Measurements from ENCODE around the gene PABPN1. TPM values are rescaled to one million over a fixed set of nuclear protein-coding genes. Genes with fewer than 3 reads are reported as not detected.
A peak's percentile ranks its signal among the peaks of the same experiment; 100 is the strongest.

Gene PABPN1
- total and polyA plus RNA-seq, 9 of the 15 experiments (the other 6 are each of a cell fraction or from before 2014, with no cell fraction given): 32.6 to 388 (median 178) TPM

GRCh38 chr14:23301969-23302289 is 19.3 kb upstream of the PABPN1 start (continued):
- TF ChIP-seq, protein P1, sequence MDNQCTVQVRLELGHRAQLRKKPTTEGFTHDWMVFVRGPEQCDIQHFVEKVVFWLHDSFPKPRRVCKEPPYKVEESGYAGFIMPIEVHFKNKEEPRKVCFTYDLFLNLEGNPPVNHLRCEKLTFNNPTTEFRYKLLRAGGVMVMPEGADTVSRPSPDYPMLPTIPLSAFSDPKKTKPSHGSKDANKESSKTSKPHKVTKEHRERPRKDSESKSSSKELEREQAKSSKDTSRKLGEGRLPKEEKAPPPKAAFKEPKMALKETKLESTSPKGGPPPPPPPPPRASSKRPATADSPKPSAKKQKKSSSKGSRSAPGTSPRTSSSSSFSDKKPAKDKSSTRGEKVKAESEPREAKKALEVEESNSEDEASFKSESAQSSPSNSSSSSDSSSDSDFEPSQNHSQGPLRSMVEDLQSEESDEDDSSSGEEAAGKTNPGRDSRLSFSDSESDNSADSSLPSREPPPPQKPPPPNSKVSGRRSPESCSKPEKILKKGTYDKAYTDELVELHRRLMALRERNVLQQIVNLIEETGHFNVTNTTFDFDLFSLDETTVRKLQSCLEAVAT (IDR thresholded peaks at IDR 0.05): no peak
- TF ChIP-seq BDP1 (IDR thresholded peaks at IDR 0.05; ENCODE audit: insufficient read depth, insufficient read length): no peak
- no peak for TF ChIP-seq KAT8 (IDR thresholded peaks at IDR 0.05; ENCODE audit: low read depth)
- no peak for TF ChIP-seq ZNF668 (CRISPR knock-in tag; IDR thresholded peaks at IDR 0.05)
- TF ChIP-seq, protein P2, sequence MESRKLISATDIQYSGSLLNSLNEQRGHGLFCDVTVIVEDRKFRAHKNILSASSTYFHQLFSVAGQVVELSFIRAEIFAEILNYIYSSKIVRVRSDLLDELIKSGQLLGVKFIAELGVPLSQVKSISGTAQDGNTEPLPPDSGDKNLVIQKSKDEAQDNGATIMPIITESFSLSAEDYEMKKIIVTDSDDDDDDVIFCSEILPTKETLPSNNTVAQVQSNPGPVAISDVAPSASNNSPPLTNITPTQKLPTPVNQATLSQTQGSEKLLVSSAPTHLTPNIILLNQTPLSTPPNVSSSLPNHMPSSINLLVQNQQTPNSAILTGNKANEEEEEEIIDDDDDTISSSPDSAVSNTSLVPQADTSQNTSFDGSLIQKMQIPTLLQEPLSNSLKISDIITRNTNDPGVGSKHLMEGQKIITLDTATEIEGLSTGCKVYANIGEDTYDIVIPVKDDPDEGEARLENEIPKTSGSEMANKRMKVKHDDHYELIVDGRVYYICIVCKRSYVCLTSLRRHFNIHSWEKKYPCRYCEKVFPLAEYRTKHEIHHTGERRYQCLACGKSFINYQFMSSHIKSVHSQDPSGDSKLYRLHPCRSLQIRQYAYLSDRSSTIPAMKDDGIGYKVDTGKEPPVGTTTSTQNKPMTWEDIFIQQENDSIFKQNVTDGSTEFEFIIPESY (CRISPR knock-in tag; IDR thresholded peaks at IDR 0.05): no peak
- no peak for TF ChIP-seq DNMT1 (IDR thresholded peaks at IDR 0.05)
- no peak for TF ChIP-seq PTRF (tag; IDR thresholded peaks at IDR 0.05)
- TF ChIP-seq, protein P3, sequence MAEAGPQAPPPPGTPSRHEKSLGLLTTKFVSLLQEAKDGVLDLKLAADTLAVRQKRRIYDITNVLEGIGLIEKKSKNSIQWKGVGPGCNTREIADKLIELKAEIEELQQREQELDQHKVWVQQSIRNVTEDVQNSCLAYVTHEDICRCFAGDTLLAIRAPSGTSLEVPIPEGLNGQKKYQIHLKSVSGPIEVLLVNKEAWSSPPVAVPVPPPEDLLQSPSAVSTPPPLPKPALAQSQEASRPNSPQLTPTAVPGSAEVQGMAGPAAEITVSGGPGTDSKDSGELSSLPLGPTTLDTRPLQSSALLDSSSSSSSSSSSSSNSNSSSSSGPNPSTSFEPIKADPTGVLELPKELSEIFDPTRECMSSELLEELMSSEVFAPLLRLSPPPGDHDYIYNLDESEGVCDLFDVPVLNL (CRISPR knock-in tag; IDR thresholded peaks at IDR 0.05; ENCODE audit: low read depth): no peak; the same call in 1 of the 2 replicates
- TF ChIP-seq RNF2 (IDR thresholded peaks at IDR 0.05): 0 out of 2 replicates have a peak, but pooled peaks have one; percentile 14
- no peak for TF ChIP-seq ZBTB11 (CRISPR knock-in tag; IDR thresholded peaks at IDR 0.05)
- TF ChIP-seq MAX (CRISPR knock-in tag; IDR thresholded peaks at IDR 0.05): peak; percentile 75
- no peak for TF ChIP-seq SMAD2 (IDR thresholded peaks at IDR 0.05; ENCODE audit: low read depth, low read length)
- TF ChIP-seq, protein P4, sequence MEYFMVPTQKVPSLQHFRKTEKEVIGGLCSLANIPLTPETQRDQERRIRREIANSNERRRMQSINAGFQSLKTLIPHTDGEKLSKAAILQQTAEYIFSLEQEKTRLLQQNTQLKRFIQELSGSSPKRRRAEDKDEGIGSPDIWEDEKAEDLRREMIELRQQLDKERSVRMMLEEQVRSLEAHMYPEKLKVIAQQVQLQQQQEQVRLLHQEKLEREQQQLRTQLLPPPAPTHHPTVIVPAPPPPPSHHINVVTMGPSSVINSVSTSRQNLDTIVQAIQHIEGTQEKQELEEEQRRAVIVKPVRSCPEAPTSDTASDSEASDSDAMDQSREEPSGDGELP (CRISPR knock-in tag; IDR thresholded peaks at IDR 0.05; ENCODE audit: borderline replicate concordance): peak; percentile 7; the same call in 1 of the 2 replicates
- peak; percentile 16; the same call in 1 of the 2 replicates for TF ChIP-seq FOSL1 (tag; conservative IDR thresholded peaks at IDR 0.05)
- TF ChIP-seq FOXA1 (IDR thresholded peaks at IDR 0.05; ENCODE audit: borderline replicate concordance): no peak
- peak; percentile 84 for TF ChIP-seq POLR2G (IDR thresholded peaks at IDR 0.05; ENCODE audit: low read depth, low read length)

Measured in K562 (cell line).